GM10248 (cell line): Measurements from ENCODE around the gene U2SURP.

Source experiments
- CTCF ChIA-PET: fragments of 300-600 bp; sonication (Branson Sonifier 250); formaldehyde crosslinking; extraction: SDS; loops from one replicate; lab custom pipeline; 2021; ENCODE audit warnings: antibody characterized with exemption; lab: Yijun Ruan, JAX
- POLR2A ChIA-PET: fragments of 350-650 bp; sonication (Branson Sonifier 250); formaldehyde crosslinking; extraction: SDS; loops from one replicate; lab custom pipeline; 2020; ENCODE audit warnings: antibody characterized with exemption; lab: Yijun Ruan, JAX
- DNase-seq: peaks from one replicate; pipeline ENCODE4 v3.0.0; 2012; ENCODE audit errors: extremely low spot score
- TF ChIP-seq, protein P1 (sequence below): IDR thresholded peaks from 2 replicates; pipeline ENCODE4 v1.5.1; 2012; ENCODE audit warnings: mild to moderate bottlenecking, low read depth; ENCODE audit errors: extremely low read depth, missing control alignments, control extremely low read depth

Gene U2SURP

DNA sequence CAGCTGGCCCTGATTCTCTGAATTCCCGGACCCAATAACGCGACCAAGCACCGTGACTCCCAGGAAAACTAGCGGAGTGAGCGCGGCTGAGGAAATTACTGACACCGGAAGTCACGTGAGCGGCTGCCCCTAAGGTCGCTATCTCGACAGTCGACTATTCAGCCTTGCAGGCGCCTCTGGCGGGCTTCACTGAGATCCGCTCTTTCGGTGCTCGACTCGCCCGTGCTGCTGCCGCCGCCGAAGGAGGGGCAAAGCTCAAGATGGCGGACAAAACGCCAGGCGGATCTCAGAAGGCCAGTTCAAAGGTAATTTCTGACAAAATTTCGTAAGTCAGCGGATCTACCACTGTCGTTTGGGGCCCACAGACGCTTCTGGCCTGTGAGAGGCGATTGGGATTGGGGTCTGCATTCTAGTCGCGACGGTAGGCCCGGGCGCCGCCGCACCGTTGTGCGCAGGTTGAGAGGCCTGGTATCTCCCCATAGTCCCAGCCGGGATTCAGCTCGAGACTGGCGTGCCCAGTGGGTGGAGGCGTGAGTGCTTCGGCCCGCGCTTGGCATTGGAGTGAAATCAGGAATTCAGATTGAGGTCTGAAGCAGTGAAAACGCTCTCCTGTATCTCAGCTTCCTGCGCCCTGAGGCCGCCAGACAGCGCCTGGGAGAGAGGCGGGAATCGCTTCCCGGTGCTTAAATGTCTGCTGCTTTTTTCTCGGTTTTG lies at the start of gene U2SURP:
Gene U2SURP (plus strand): TSS at position 202 of the 714 bp plus-strand sequence. CDS start 59 bp downstream, at position 261.
- TF ChIP-seq, protein P1, sequence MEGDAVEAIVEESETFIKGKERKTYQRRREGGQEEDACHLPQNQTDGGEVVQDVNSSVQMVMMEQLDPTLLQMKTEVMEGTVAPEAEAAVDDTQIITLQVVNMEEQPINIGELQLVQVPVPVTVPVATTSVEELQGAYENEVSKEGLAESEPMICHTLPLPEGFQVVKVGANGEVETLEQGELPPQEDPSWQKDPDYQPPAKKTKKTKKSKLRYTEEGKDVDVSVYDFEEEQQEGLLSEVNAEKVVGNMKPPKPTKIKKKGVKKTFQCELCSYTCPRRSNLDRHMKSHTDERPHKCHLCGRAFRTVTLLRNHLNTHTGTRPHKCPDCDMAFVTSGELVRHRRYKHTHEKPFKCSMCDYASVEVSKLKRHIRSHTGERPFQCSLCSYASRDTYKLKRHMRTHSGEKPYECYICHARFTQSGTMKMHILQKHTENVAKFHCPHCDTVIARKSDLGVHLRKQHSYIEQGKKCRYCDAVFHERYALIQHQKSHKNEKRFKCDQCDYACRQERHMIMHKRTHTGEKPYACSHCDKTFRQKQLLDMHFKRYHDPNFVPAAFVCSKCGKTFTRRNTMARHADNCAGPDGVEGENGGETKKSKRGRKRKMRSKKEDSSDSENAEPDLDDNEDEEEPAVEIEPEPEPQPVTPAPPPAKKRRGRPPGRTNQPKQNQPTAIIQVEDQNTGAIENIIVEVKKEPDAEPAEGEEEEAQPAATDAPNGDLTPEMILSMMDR = no peak
- CTCF ChIA-PET = interaction anchor here (0.9 to 5.3 kb wide), 8 partner anchors 8 to 976 kb away, joined by 3 to 27 read pairs (median 4); no protein-coding TSS in a partner anchor
- POLR2A ChIA-PET = interaction anchor here (0.7 to 1.2 kb wide), 3 partner anchors 10 to 423 kb away, joined by 3 to 5 read pairs (median 3); partner anchors contain the start of gene ATR
- DNase-seq = peak; percentile 96

DNA sequence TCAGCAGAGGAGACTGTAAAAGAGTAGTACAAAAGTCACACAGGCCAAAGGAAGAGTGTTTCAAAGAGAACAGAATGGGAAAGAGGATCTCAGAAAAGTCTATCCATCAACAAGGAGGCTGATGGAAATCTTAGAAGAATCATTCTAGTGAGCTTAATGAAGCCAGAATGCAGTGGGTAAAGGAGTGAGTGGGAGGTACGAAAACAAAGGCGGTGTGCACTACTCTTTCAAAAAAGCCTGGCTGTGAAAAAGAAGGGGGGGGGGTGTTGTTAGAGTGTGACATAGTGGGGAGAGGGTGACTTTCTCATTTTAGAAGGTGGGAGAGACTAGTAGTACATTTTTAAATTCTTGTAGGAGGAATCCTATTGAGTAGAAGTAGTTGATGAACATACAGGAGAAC lies 49.6 kb upstream of the U2SURP start:
- ChIA-PET POLR2A (no interaction called here), CTCF (interaction anchor here (1.0 to 1.4 kb wide), 2 partner anchors 36 to 123 kb away, joined by 3 to 5 read pairs; no protein-coding TSS in a partner anchor)
- no peak for DNase-seq
- TF ChIP-seq, protein P1 = no peak

DNA sequence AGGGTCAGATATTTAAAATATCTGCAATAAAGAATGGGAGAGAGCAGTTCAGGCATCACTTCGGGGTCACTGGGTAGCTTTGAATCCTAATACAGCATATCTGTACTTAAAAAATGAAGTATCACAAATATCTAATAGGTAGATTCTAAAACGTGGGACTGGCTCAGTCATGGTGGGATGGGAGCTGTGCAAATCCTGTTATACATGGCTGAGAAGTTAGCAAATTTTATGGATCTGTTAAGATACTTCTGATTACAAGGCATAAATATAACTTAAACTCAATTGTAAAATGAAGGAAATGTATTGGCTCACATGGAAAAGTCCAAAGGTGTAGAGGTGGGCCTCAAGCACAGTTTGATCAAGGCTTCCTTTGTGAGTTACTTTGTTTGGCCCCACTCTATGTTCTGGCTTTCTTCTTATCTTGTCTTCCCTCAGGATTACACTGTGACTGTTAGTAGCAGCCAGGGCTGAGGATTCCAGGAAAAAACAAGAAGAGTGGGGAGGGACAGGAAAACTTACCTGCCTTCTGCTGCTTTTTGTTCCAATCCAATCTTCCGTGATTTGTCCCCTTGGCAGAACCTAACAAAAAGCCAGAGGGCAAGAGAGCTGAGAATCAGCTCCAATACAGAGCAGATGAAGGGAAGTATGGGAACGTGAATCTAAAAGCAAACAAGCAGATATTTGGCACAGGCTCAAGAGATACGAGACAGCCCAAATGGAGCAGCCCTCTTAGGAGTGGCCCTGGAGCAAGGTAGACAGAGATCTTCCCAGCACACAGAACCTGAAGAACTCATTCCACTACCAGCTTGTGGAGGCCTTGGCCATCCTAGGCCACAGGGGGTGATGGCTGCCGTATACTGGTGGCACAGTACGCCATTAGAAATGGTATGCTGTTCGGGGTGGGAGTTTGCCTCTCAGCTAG lies 48.8 kb upstream of the U2SURP start:
- ChIA-PET POLR2A (no interaction called here), CTCF (interaction anchor here (0.6 to 1.6 kb wide), 3 partner anchors 11 to 124 kb away, joined by 3 to 4 read pairs (median 3); no protein-coding TSS in a partner anchor)

DNA sequence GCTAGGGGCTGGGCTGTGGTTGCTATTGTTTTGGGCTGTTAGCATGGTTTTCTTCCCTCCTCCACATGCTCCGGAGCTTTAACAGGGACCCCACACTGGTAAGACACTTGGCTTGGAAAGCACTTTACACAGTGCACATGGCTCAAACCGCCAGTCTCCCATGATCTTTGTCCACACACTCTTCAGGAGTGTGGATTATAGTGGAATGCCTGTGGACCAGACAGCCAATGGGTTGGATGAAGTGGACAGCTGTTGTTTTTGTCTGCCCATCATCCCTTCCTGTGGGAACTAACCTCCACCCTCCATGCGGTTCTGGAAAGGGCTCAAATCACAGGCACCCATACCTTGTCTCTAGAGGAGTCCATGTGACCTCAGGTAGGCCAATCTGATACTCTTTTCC lies 47.9 kb upstream of the U2SURP start:
- CTCF ChIA-PET = interaction anchor here (0.6 to 1.6 kb wide), 4 partner anchors 12 to 125 kb away, joined by 3 to 4 read pairs (median 3); no protein-coding TSS in a partner anchor

More for the DNA sequence above, 48.8 kb upstream of the U2SURP start:
- TF ChIP-seq, protein P1 = no peak
- no peak for DNase-seq

DNA sequence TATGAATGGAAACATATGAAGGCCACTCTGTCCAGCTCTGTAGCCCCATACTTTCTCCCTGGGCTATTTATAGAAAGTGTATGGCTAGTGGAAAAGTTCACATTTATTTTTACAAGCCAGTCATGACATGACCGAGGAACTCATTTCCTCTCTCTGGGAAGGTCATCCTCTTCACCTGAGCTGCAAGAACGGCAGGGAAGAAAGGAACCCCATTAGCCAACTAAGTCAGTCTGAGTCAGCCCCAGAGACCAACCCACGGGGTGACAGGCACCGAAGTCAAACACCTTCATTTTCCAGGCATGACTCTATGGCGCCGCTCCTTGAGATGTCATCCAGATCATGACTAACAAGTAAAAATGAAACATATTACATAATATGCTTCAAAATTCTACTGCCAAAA lies 42.7 kb upstream of the U2SURP start:
- no peak for DNase-seq
- POLR2A ChIA-PET = no interaction called here
- CTCF ChIA-PET = interaction anchor here (1.0 to 4.0 kb wide), 5 partner anchors 10 to 348 kb away, joined by 3 to 18 read pairs (median 3); no protein-coding TSS in a partner anchor
- TF ChIP-seq, protein P1 = no peak

More for the DNA sequence above, 47.9 kb upstream of the U2SURP start:
- TF ChIP-seq, protein P1 = no peak
- no peak for DNase-seq
- POLR2A ChIA-PET = no interaction called here

DNA sequence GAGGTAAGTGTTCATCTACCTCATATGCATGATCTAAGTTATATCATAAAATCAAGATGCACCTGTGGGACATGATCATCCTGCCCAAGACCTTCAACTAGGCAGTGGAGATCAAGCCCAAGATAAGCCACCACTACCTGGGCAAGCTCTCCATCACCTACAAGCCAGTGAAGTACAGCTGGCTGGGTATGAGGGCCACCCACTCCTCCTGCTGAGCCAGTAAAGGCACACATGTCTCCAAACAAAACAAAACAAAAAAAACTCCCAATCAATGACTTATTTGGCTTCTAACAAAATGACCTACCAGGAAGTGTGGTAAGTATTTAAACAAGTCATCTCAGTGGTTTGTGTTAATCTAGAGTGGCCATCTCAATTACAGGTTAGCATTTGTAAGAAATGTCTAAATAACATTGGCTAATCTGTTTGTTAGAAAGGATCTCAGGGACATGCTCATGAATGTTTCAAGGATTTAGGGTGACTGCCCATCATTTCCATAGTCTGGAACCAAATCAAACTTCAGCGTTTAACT lies 41.0 kb upstream of the U2SURP start:
- TF ChIP-seq, protein P1 = no peak
- no peak for DNase-seq
- ChIA-PET POLR2A (no interaction called here), CTCF (interaction anchor here (1.0 to 1.9 kb wide), 2 partner anchors 9 to 131 kb away, joined by 3 to 7 read pairs; no protein-coding TSS in a partner anchor)
